ENCODE measurements around the gene SLC39A1.
"Not testable (repeated sequence)": the region's sequence is repeated elsewhere in the genome, so short reads cannot be mapped to it uniquely, and the experiment has no call there.

Gene SLC39A1

GRCh38 chr1:153919876-153920852, 43.2 kb downstream of the SLC39A1 start:
- TF ChIP-seq CTCF (IDR thresholded peaks at IDR 0.05) = no peak
- H3K27ac ChIP-seq = peak overlapping the region; percentile 20 to 28
- no peak for DNase-seq (ENCODE audit: low spot score)
- H3K4me3 ChIP-seq = peak overlapping the region; percentile 27

GRCh38 chr1:153916297-153916696, 47.0 kb downstream of the SLC39A1 start:
- DNase-seq (ENCODE audit: low spot score) = no peak
- no peak for TF ChIP-seq CTCF (IDR thresholded peaks at IDR 0.05)
- Histone ChIP-seq H3K4me3 (no peak overlapping the region), H3K27ac (no peak overlapping the region)

GRCh38 chr1:153912349-153912748, 51.0 kb downstream of the SLC39A1 start:
- no peak overlapping the region for H3K4me3 ChIP-seq
- no peak for DNase-seq (ENCODE audit: low spot score)
- H3K27ac ChIP-seq = no peak overlapping the region
- TF ChIP-seq CTCF (IDR thresholded peaks at IDR 0.05) = no peak

- not testable (repeated sequence) for H3K27ac ChIP-seq; DNase-seq (ENCODE audit: low spot score); H3K4me3 ChIP-seq
Observed at GRCh38 chr1:153910560-153910959, 52.8 kb downstream of the SLC39A1 start.
